ENCODE results near the gene BTNL8. TPM values are rescaled to one million over a fixed set of nuclear protein-coding genes. Genes with fewer than 3 reads are reported as not detected.
"Not testable (repeated sequence)": the region's sequence is repeated elsewhere in the genome, so short reads cannot be mapped to it uniquely, and the experiment has no call there.

BTNL8 gene
- total RNA-seq, 1 donor from 2014 or later, result 0.96 TPM

DNA sequence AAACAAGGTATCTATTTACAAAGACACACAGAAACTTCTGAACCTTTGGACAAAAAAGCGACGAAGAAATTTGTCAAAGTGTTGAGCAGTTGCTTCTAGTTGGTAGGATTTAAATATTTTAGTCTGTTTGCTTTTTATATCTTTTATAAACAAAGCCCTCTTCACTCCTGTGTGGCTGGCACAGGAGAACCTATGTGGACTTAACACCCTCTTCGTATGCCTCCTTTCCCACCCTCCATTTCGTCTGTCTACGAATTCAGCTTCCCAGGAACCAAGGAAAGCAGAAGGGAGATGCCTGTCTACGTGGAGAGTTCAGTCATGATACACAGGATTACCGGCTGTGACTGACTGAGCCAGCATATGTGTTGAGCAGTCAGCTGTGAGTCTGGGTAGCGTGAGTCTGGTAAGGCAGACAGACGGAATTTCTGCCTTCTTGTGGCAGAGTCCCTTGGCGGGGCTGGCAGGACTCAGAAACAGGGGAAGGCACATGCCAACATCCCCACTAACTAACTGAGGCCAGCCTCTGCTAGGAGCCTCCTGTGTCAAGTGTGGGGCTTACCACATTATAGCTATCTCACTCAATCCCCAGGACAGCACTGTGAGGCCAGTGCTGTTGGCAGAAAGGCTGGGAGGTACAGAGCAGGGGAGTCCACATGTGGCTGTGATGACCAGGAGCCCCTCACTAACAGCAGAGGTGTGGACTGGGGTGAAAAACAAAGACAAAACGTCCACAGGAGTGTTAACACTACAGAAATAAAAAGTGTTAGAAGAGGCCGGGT lies 24.0 kb upstream of the BTNL8 start:
- DNase-seq (ENCODE audit: low spot score), result no peak

GRCh38 chr5:180875860-180876426 lies 23.0 kb upstream of the BTNL8 start:
- DNase-seq (ENCODE audit: low spot score), result no peak

GRCh38 chr5:180885845-180886529 lies 13.0 kb upstream of the BTNL8 start:
- DNase-seq (ENCODE audit: low spot score), result not testable (repeated sequence)

GRCh38 chr5:180889381-180889780 lies 9.6 kb upstream of the BTNL8 start:
- no peak for DNase-seq (ENCODE audit: low spot score)

- DNase-seq (ENCODE audit: low spot score), result not testable (repeated sequence)
Observed at GRCh38 chr5:180895330-180895729, 3.6 kb upstream of the BTNL8 start.

DNA sequence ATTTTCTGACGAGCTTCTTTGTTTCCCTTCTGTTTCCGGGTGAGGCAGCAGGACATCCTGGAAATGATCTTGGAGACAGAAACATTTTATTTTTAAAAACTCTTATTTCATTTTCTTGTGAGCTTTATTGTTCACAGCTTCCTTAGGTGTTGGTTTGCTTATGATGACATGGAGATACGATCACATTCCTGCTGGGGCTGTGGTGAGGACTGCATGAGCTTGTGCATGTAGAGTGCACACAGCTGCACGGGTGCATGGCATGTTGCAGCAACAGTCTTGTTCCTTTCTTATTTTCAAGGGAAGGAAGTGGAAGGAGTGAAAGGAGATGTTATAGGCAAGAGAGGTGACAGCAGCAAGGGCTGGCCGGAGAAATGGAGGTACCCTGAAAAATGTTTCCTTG lies 1.2 kb downstream of the BTNL8 start:
- no peak for DNase-seq (ENCODE audit: low spot score)

DNA sequence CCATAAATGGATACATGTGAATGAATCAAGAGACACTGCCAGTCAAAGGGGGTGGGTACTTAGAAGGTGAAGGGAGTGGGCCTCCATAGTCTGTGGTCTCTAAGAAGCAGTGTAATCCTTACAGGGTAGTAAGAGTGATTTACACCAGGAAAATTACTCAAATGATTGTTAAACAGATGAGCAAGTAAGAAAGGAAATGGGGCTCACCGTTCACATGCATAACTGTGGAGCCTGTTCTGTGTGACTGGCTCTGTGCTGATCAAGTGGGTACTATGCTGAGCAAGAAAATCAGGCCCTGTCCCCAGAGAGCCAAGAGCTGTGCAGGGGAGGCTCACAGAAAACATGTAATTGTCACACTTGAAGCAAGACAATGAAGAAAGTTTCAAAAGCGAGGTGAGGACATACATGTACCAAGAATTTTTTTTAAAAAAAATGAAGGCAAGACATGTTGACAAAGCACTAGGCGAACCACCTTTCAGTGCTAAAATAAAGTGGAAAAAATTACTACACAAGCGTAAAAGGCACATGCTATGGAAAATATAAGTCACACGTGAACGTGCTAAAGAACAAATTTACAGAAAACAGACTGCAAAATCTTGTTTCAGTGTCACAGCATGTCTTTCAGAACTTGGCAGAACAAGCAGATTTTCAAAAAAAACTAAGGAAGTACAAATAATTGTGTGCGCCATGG lies 2.5 kb downstream of the BTNL8 start:
- DNase-seq (ENCODE audit: low spot score), result no peak

DNA sequence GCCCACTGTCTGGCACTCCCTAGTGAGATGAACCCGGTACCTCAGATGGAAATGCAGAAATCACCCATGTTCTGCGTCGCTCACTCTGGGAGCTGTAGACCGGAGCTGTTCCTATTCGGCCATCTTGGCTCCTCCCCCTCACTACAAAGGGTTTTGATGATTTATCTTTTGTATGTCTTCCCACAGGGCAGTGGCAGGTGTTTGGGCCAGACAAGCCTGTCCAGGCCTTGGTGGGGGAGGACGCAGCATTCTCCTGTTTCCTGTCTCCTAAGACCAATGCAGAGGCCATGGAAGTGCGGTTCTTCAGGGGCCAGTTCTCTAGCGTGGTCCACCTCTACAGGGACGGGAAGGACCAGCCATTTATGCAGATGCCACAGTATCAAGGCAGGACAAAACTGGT lies 9.4 kb downstream of the BTNL8 start:
- no peak for DNase-seq (ENCODE audit: low spot score)

DNA sequence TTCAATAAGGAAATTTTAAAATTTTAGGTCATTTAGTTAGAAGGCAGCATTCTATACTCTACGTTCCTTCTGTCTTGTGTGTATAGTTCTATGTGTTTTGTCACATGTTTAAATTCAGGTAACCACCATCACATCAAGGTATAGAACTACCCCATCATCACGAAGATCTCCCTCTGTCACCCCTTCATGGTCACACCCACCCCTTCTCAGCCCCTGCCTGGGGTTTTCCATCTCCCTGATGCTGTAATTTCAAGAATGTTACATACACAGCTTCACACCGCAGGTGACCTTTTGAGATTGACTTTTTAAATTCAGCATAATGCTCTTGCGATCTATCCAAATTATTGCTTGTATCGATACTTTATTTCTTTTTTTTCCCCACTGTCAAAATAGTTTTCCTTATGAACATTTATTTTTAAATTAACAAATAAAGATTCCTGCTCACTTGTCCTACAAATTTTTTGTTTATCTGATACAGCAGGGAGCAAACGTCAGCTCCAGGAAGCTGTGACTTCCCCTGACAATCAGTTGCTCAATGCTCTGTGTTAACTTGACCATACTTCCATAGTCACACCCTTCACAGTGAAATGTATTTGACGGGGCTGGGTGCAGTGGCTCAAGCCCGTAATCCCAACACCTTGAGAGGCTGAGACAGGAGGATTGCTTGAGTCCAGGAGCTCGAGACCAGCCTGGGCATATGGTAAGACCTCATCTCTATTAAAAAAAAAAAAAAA lies 10.2 kb downstream of the BTNL8 start:
- DNase-seq (ENCODE audit: low spot score), result no peak

DNA sequence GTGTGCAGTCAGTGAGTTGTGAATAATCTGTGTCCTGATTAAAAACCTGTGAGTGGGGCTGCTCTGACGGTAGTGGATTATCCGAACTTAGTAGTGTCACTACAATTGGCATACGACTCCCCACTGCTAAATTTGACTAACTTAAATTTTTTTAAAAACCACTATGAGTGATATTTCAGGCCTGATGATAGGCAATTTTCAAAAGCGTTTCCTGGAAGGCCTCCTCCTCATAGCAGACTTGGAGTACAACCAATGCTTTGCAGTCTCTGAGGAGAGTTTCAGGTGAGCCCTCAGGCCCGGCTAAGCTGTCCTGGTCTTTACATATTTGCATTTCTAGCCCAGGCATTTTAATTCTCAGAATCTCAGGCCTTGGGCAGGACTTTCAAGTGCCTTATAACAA lies 10.8 kb downstream of the BTNL8 start:
- DNase-seq (ENCODE audit: low spot score), result no peak

DNA sequence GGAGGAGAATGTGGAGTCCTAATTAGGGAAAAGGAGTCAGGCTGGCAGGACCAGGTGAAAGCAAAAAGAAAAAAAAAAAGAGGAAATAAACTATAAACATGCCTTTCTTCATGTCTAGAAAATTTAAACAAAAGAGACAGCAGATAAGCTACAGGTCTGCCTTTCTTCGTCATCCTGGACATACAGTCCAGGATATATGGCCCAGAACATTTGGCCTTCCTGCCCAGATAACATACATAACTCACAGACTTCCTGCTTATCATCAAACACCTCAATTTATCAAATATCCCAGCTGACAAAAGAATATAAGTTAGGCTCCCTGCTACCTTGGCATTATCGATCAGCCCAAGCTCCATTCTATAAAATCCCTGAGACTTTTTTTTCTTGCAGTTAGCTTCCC lies 11.2 kb downstream of the BTNL8 start:
- DNase-seq (ENCODE audit: low spot score), result no peak

GRCh38 chr5:180910735-180911134 lies 11.8 kb downstream of the BTNL8 start:
- DNase-seq (ENCODE audit: low spot score), result no peak

- DNase-seq (ENCODE audit: low spot score), result no peak
Observed at GRCh38 chr5:180914646-180915045, 15.7 kb downstream of the BTNL8 start.

DNA sequence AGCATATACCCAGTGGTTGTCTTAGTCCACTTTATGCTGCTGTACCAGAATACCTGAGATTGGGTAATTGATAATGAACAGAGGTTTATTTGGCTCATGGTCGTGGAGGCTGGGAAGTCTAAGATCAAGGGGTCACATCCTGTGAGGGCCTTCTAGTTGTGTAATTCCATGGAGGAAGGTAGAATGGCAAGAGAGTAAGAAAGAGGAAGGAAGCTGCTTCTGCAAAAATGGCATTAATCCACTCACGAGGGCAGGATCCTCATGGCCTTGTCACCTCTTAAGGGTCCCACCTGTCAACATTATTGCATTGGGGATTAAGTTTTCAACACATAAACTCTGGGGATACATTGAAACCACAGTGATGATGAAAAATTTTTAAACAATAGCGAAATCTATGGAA lies 17.0 kb downstream of the BTNL8 start:
- no peak for DNase-seq (ENCODE audit: low spot score)

- no peak for DNase-seq (ENCODE audit: low spot score)
Observed at GRCh38 chr5:180918380-180918779, 19.4 kb downstream of the BTNL8 start.

GRCh38 chr5:180920710-180921109 lies 21.8 kb downstream of the BTNL8 start:
- no peak for DNase-seq (ENCODE audit: low spot score)

GRCh38 chr5:180922932-180923331 lies 24.0 kb downstream of the BTNL8 start:
- no peak for DNase-seq (ENCODE audit: low spot score)

DNA sequence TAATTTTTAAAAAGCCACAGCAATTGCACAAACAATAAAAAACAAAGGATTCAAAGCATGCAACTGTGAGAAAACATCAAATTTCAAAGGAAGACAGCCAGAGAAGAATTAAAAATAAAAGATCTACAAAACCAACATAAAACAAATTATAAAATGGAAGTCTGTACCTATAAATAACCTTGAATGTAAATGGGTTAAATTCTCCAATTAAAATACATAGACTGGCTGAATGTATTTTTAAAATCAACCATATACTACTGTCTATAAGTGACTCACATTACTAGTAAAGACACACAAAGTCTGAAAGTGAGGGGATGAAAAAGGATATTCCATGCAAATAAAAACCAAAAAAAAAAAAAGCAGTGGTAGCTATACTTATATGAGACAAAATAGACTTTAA lies 33.7 kb downstream of the BTNL8 start:
- no peak for DNase-seq (ENCODE audit: low spot score)

DNA sequence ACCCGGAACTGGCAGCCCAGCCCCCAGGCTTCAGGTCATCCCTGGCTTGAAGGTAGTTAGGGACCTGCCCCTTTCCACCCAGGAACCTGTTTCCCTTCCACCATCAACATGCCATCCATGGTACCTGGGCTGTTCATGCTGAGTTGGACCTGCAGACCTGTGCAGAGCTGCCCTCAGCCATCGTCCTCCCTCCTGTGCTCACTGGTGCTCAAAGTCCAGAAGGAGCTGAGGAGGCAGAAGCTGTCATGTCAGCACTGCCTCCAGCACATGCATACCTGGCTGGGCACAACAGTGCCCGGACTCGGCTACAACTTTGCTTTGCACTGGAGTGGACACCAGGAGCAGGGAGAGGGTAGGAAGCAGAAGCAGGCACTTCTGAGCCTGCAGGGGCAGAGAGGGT lies 36.2 kb downstream of the BTNL8 start:
- no peak for DNase-seq (ENCODE audit: low spot score)

DNA sequence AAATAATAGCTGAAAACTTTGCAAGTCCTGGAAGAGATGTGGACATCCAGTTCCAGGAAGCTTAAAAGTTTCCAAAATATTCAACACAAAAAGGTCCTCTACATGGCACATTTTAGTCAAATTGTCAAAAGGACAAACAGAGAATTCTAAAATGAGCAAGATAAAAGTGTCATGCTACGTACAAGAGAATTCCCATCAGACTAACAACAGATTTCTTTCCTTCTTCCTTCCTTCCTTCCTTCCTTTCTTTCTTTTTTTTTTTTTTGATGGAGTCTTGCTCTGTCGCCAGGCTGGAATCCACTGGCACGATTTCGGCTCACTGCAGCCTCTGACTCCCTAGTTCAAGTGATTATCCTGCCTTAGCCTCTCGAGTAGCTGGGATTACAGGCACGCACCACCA lies 39.3 kb downstream of the BTNL8 start:
- no peak for DNase-seq (ENCODE audit: low spot score)

GRCh38 chr5:180950291-180950949 lies 51.5 kb downstream of the BTNL8 start:
- no peak for DNase-seq (ENCODE audit: low spot score)
